Measurements from ENCODE around the gene UAP1L1. TPM values are rescaled to one million over a fixed set of nuclear protein-coding genes. Genes with fewer than 3 reads are reported as not detected.
"Not testable (repeated sequence)": the region's sequence is repeated elsewhere in the genome, so short reads cannot be mapped to it uniquely, and the experiment has no call there.

Gene UAP1L1
- total RNA-seq, 2 experiments from 2014 or later = 19.1 to 21.9 TPM

GRCh38 chr9:137111788-137112563 lies 34.7 kb downstream of the UAP1L1 start:
- POLR2A ChIA-PET = no interaction called here
- H3K9me3 Mint-ChIP-seq = no peaks in the 10 kb centered on the region
- CTCF ChIA-PET = interaction anchor here (1.9 kb wide), 1 partner anchor 116 kb away, joined by 6 read pairs; the partner anchor contains the start of gene RNF224
- H3K27ac Mint-ChIP-seq = no peak overlapping the region
- H3K27me3 Mint-ChIP-seq = no peaks in the 10 kb centered on the region
- no peak for DNase-seq
- peaks cover 8% of the 10 kb centered on the region for H3K4me1 Mint-ChIP-seq
- H3K4me3 Mint-ChIP-seq = no peak overlapping the region
- peaks cover 8% of the 10 kb centered on the region for H3K36me3 Mint-ChIP-seq (ENCODE audit: low read depth)

DNA sequence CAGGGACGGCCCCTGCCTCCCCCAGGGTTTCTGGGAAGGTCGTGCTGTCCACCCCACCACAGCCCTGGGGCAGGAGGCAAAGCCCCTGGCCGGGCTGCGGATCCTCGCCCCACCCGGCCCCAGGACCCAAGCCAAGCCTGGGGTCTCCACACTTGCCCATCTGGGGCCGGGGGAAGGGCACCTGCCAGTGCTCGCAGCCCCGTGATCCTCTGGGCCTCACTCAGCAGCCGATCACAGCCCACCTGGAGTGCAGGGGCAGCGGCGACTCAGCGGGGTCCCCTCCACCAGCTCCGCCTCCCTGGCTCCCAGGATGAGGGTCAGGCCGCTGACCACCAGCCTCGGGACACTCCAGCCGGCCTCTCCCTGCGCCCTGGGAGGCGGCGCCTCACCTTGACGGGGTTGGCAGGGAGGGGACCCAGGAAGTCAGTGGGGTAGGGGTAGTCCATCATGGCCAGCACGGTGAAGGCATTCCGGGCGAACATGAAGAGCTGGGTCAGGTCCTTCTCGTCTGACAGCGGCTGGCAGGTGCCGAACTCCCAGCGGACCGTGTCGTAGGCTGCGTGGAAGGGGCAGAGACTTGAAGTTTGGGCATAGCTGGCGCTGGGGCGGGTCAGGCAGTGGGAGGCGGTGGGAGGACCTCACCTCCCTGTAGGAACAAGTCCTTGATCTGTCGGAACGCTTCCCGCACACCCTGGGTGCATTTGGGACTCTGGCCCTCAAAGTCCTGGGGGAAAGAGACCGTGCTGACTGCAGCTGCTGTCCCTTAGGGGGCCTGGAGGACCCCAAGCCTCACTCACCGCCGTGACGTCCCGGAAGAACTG lies 35.5 kb downstream of the UAP1L1 start:
- no peak for DNase-seq
- Mint-ChIP-seq H3K36me3 (ENCODE audit: low read depth) (peaks cover 8% of the 10 kb centered on the region), H3K27me3 (no peaks in the 10 kb centered on the region), H3K27ac (no peak overlapping the region), H3K4me3 (peak overlapping the region; percentile 72), H3K4me1 (peaks cover 8% of the 10 kb centered on the region), H3K9me3 (no peaks in the 10 kb centered on the region)
- CTCF ChIA-PET = interaction anchor here (0.7 to 1.9 kb wide), 5 partner anchors 17 to 310 kb away, joined by 3 to 6 read pairs (median 3); partner anchors contain the start of genes EXD3, MAN1B1, NOXA1 and RNF224
- POLR2A ChIA-PET = interaction anchor here (0.5 kb wide), 1 partner anchor 96 kb away, joined by 5 read pairs; no protein-coding TSS in a partner anchor

DNA sequence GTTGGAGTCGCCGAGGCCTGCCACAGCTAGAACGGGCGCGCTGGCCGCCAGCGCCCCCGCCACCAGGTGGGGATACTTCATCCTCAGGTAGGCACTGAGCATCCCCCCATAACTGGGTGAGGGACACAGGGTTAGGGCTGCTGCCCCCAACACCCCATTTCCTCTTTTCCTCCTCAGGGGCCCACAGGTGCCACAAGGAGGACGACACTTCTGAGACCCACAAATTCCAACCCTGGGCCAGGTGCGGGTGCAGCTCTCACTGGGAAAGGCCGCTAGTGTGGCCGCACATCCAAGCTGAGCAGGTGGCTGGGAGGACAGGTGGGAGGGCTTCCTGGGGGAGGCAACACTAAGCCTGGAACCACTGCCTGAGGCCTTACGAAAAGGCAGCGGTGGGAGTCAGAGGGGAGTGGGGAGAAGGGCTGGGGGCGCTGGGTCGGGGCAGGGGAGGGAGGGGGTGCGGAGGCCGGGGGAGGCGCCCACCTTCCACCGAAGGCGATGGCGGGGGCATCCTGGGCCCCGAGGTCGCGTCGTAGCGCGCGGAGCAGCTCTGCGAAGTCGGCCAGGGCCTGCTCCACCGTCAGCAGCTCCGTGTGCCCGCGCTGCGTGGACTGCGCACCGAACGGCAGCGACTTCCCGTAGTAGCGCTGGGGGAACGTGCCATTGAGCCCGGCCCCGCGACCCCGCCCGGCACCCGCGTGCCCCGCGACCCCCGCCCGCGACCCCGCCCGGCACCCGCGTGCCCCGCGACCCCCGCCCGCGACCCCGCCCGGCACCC lies 36.3 kb downstream of the UAP1L1 start:
- Mint-ChIP-seq H3K36me3 (ENCODE audit: low read depth) (peaks cover 8% of the 10 kb centered on the region), H3K9me3 (no peaks in the 10 kb centered on the region), H3K27ac (peak overlapping the region; percentile 54), H3K4me3 (peak overlapping the region; percentile 72), H3K27me3 (no peaks in the 10 kb centered on the region), H3K4me1 (peaks cover 8% of the 10 kb centered on the region)
- ChIA-PET POLR2A (interaction anchor here (0.5 kb wide), 1 partner anchor 95 kb away, joined by 5 read pairs; no protein-coding TSS in a partner anchor), CTCF (interaction anchor here (0.6 to 1.9 kb wide), 6 partner anchors 12 to 309 kb away, joined by 3 to 6 read pairs (median 4); partner anchors contain the start of genes EXD3, MAN1B1, NOXA1 and RNF224)
- peak; percentile 34 for DNase-seq

- H3K27ac Mint-ChIP-seq = peak overlapping the region; percentile 2
- POLR2A ChIA-PET = no interaction called here
Observed at GRCh38 chr9:137114220-137114612, 36.9 kb downstream of the UAP1L1 start.

GRCh38 chr9:137114613-137115393 lies 37.5 kb downstream of the UAP1L1 start, which contains the start of gene DPP7:
Gene DPP7 (minus strand): TSS chr9:137114733. CDS start chr9:137114713, 20 bp downstream.
- Mint-ChIP-seq H3K27ac (peak within 1 kb of the TSS; percentile 54), H3K36me3 (ENCODE audit: low read depth) (peaks cover 8% of the 10 kb centered on the region), H3K4me3 (peak within 1 kb of the TSS; percentile 72), H3K9me3 (no peaks in the 10 kb centered on the region), H3K27me3 (no peaks in the 10 kb centered on the region), H3K4me1 (peaks cover 13% of the 10 kb centered on the region)
- ChIA-PET CTCF (interaction anchor here (0.6 to 1.4 kb wide), 6 partner anchors 15 to 122 kb away, joined by 3 to 8 read pairs (median 4); partner anchors contain the start of gene RNF224), POLR2A (no interaction called here)
- peak; percentile 82 for DNase-seq

More at GRCh38 chr9:137114220-137114612, 36.9 kb downstream of the UAP1L1 start:
- Mint-ChIP-seq H3K9me3 (no peaks in the 10 kb centered on the region), H3K36me3 (ENCODE audit: low read depth) (peaks cover 8% of the 10 kb centered on the region), H3K4me1 (peaks cover 11% of the 10 kb centered on the region), H3K4me3 (peak overlapping the region; percentile 69), H3K27me3 (no peaks in the 10 kb centered on the region)
- CTCF ChIA-PET = interaction anchor here (1.0 to 1.9 kb wide), 3 partner anchors 18 to 113 kb away, joined by 3 to 6 read pairs (median 6); partner anchors contain the start of gene RNF224
- no peak for DNase-seq

- Mint-ChIP-seq H3K4me1 (peaks cover 13% of the 10 kb centered on the region), H3K27me3 (no peaks in the 10 kb centered on the region), H3K27ac (no peak overlapping the region), H3K4me3 (peak overlapping the region; percentile 25), H3K9me3 (no peaks in the 10 kb centered on the region), H3K36me3 (ENCODE audit: low read depth) (peaks cover 8% of the 10 kb centered on the region)
- ChIA-PET CTCF (interaction anchor here (1.0 to 1.4 kb wide), 5 partner anchors 14 to 121 kb away, joined by 3 to 8 read pairs (median 5); partner anchors contain the start of gene RNF224), POLR2A (interaction anchor here (0.6 kb wide), 1 partner anchor 795 kb away, joined by 6 read pairs; no protein-coding TSS in a partner anchor)
- no peak for DNase-seq
Observed at GRCh38 chr9:137115394-137116026, 38.2 kb downstream of the UAP1L1 start.

DNA sequence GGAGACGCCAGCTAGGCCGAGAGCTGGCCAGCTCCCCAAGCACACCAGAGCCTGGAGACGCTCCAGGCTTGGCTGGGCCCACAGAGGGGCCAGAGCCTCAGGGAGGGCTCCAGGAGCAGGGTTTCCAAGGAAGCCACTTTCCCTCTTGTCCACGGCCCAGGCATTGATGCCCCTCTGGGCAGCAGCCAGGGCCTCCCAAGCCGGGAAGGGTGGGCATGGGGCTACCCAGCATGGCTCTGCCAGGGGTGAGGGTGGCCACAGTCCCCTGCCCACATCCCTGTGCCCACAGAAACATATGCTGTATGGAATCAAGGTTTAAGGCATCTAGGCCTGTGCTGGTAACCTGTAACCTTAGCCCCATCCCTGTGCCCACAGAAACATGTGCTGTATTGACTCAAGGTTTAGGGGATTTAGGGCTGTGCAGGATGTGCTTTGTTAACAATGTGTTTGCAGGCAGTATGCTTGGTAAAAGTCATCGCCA lies 38.8 kb downstream of the UAP1L1 start:
- no peak overlapping the region for H3K27ac Mint-ChIP-seq
- peaks cover 6% of the 10 kb centered on the region for H3K36me3 Mint-ChIP-seq (ENCODE audit: low read depth)
- no peak for DNase-seq
- H3K4me3 Mint-ChIP-seq = no peak overlapping the region
- POLR2A ChIA-PET = no interaction called here
- no peaks in the 10 kb centered on the region for H3K27me3 Mint-ChIP-seq
- CTCF ChIA-PET = interaction anchor here (1.0 to 1.4 kb wide), 4 partner anchors 14 to 111 kb away, joined by 3 to 8 read pairs (median 6); partner anchors contain the start of genes ABCA2 and RNF224
- peaks cover 11% of the 10 kb centered on the region for H3K4me1 Mint-ChIP-seq
- no peaks in the 10 kb centered on the region for H3K9me3 Mint-ChIP-seq

- no peak overlapping the region for H3K27ac Mint-ChIP-seq
- H3K27me3 Mint-ChIP-seq = no peaks in the 10 kb centered on the region
- H3K4me1 Mint-ChIP-seq = peaks cover 11% of the 10 kb centered on the region
- no peak for DNase-seq
- H3K9me3 Mint-ChIP-seq = no peaks in the 10 kb centered on the region
- H3K36me3 Mint-ChIP-seq (ENCODE audit: low read depth) = peaks cover 4% of the 10 kb centered on the region
- H3K4me3 Mint-ChIP-seq = no peak overlapping the region
- ChIA-PET POLR2A (interaction anchor here (0.6 kb wide), 1 partner anchor 338 kb away, joined by 4 read pairs; no protein-coding TSS in a partner anchor), CTCF (interaction anchor here (1.0 kb wide), 1 partner anchor 88 kb away, joined by 3 read pairs; the partner anchor contains the start of gene ABCA2)
Observed at GRCh38 chr9:137116728-137117127, 39.4 kb downstream of the UAP1L1 start.

- Mint-ChIP-seq H3K9me3 (no peaks in the 10 kb centered on the region), H3K4me3 (no peak overlapping the region), H3K27ac (no peak overlapping the region), H3K36me3 (ENCODE audit: low read depth) (peaks cover 4% of the 10 kb centered on the region), H3K27me3 (no peaks in the 10 kb centered on the region), H3K4me1 (peaks cover 15% of the 10 kb centered on the region)
- POLR2A ChIA-PET = interaction anchor here (0.6 kb wide), 1 partner anchor 339 kb away, joined by 4 read pairs; no protein-coding TSS in a partner anchor
- DNase-seq = no peak
- CTCF ChIA-PET = interaction anchor here (1.0 to 1.5 kb wide), 3 partner anchors 11 to 89 kb away, joined by 3 to 5 read pairs (median 4); partner anchors contain the start of gene ABCA2
Observed at GRCh38 chr9:137117269-137117731, 40.0 kb downstream of the UAP1L1 start.

DNA sequence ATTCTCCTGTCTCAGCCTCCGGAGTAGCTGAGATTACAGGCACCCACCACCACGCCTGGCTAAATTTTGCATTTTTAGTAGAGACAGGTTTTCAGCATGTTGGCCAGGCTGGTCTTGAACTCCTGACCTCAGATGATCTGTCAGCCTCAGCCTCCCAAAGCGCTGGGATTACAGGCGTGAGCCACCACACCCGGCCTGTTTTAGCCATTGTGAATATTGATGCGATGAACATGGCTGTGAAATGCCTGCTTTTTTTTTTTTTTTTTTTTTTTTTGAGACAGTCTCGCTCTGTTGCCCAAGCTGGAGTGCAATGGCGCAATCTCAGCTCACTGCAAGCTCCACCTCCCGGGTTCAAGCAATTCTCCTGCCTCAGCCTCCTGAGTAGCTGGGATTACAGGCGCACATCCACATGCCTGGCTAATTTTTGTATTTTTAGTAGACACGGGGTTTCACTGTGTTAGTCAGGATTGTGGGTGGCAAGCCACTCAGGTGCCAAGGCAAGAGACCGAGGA lies 40.8 kb downstream of the UAP1L1 start:
- not testable (repeated sequence) for H3K4me3 Mint-ChIP-seq

More for the DNA sequence above, 40.8 kb downstream of the UAP1L1 start:
- ChIA-PET CTCF (interaction anchor here (1.0 to 1.5 kb wide), 5 partner anchors 12 to 118 kb away, joined by 3 to 5 read pairs (median 4); no protein-coding TSS in a partner anchor), POLR2A (interaction anchor here (1.1 kb wide), 1 partner anchor 32 kb away, joined by 4 read pairs; the partner anchor contains the start of gene MAN1B1)
- peaks cover 17% of the 10 kb centered on the region for H3K4me1 Mint-ChIP-seq
- not testable (repeated sequence) for DNase-seq; H3K27ac Mint-ChIP-seq; H3K9me3 Mint-ChIP-seq; H3K27me3 Mint-ChIP-seq; H3K36me3 Mint-ChIP-seq (ENCODE audit: low read depth)
